ENCODE measurements around the gene LRRC28. TPM values are rescaled to one million over a fixed set of nuclear protein-coding genes. Genes with fewer than 3 reads are reported as not detected.

The LRRC28 gene
- total RNA-seq, 1 donor from 2014 or later = 23.8 TPM

DNA sequence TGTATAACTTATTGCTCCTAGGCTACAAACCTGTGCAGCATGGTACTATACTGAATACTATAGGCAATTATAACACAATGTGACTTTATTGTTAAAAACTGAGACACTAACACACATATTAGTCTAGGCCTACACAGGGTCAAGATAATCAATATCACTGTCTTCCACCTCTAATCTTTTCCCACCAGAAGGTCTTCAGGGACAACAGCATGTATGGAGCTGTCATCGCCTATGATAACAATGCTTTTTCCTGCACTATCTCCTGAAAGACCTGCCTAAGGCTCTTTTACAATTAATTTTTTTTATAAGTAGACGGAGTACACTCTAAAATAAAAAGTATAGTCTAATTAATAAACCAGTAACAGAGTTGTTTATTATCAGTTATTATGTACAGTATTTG, 60.9 kb downstream of the LRRC28 start:
- no peaks in the 10 kb centered on the region for H3K27me3 ChIP-seq
- intact Hi-C loops (cut with DNase I) = no loop called here
- H3K4me1 ChIP-seq = no peaks in the 10 kb centered on the region
- H3K36me3 ChIP-seq = no peaks in the 10 kb centered on the region
- no peak overlapping the region for H3K4me3 ChIP-seq
- DNase-seq (ENCODE audit: extremely low spot score in 2 of 2) = no peak
- TF ChIP-seq, protein P1, sequence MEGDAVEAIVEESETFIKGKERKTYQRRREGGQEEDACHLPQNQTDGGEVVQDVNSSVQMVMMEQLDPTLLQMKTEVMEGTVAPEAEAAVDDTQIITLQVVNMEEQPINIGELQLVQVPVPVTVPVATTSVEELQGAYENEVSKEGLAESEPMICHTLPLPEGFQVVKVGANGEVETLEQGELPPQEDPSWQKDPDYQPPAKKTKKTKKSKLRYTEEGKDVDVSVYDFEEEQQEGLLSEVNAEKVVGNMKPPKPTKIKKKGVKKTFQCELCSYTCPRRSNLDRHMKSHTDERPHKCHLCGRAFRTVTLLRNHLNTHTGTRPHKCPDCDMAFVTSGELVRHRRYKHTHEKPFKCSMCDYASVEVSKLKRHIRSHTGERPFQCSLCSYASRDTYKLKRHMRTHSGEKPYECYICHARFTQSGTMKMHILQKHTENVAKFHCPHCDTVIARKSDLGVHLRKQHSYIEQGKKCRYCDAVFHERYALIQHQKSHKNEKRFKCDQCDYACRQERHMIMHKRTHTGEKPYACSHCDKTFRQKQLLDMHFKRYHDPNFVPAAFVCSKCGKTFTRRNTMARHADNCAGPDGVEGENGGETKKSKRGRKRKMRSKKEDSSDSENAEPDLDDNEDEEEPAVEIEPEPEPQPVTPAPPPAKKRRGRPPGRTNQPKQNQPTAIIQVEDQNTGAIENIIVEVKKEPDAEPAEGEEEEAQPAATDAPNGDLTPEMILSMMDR (IDR thresholded peaks at IDR 0.05) = no peak
- TF ChIP-seq POLR2AphosphoS5 (IDR thresholded peaks at IDR 0.05; ENCODE audit: insufficient read depth in 1 of 2, low read depth in 1 of 2) (no peak), POLR2A (IDR thresholded peaks at IDR 0.05) (no peak)
- H3K27ac ChIP-seq = no peak overlapping the region
- H3K9me3 ChIP-seq = no peaks in the 10 kb centered on the region

DNA sequence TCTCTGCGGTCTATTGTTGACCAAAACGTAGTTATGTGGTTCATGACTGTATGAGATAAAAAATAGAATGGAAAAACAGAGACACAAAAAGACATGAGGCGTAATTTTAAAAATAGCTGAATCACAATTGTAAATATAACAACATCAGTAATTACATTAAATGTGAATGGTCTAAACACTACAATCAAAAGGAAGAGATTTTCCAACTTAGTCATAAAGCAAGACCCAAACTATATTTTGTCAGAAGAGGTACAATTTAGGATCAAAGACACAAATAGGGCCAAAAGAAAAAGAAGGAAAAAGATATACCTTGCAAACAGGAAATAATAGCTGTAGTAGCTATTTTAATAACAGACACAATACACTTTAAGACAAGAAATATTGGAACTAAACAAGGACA, 61.5 kb downstream of the LRRC28 start:
- no peak for DNase-seq (ENCODE audit: extremely low spot score in 2 of 2)
- no peaks in the 10 kb centered on the region for H3K27me3 ChIP-seq
- TF ChIP-seq POLR2A (IDR thresholded peaks at IDR 0.05) (no peak), POLR2AphosphoS5 (IDR thresholded peaks at IDR 0.05; ENCODE audit: insufficient read depth in 1 of 2, low read depth in 1 of 2) (no peak)
- TF ChIP-seq, protein P1 (IDR thresholded peaks at IDR 0.05) = no peak
- H3K27ac ChIP-seq = no peak overlapping the region
- no peak overlapping the region for H3K4me3 ChIP-seq
- intact Hi-C loops (cut with DNase I) = no loop called here
- H3K36me3 ChIP-seq = no peaks in the 10 kb centered on the region
- H3K9me3 ChIP-seq = no peaks in the 10 kb centered on the region
- H3K4me1 ChIP-seq = no peaks in the 10 kb centered on the region

DNA sequence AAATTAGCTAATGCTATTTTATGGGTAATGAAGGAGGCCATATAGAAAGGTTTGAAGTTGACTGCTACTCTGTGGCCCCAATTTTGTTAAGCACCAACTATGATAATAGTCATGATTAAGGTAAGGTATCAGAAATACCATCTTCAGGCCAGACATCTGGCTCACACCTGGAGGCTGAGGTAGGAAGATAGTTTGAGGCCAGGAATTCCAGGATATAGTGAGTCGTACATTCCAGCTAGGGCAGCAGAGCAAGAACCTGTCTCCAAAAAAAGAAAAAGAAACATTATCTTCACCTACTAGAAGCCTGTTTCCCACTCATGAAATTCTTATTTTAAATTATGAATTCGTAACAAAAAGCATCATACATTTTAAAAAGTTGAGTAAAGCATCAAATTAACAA, 64.4 kb downstream of the LRRC28 start:
- Histone ChIP-seq H3K27me3 (no peaks in the 10 kb centered on the region), H3K36me3 (no peaks in the 10 kb centered on the region), H3K9me3 (no peaks in the 10 kb centered on the region), H3K27ac (no peak overlapping the region), H3K4me3 (no peak overlapping the region), H3K4me1 (no peaks in the 10 kb centered on the region)
- intact Hi-C loops (cut with DNase I) = no loop called here
- no peak for DNase-seq (ENCODE audit: extremely low spot score in 2 of 2)
- TF ChIP-seq POLR2A (IDR thresholded peaks at IDR 0.05) (no peak), POLR2AphosphoS5 (IDR thresholded peaks at IDR 0.05; ENCODE audit: insufficient read depth in 1 of 2, low read depth in 1 of 2) (no peak)
- TF ChIP-seq, protein P1 (IDR thresholded peaks at IDR 0.05) = no peak

DNA sequence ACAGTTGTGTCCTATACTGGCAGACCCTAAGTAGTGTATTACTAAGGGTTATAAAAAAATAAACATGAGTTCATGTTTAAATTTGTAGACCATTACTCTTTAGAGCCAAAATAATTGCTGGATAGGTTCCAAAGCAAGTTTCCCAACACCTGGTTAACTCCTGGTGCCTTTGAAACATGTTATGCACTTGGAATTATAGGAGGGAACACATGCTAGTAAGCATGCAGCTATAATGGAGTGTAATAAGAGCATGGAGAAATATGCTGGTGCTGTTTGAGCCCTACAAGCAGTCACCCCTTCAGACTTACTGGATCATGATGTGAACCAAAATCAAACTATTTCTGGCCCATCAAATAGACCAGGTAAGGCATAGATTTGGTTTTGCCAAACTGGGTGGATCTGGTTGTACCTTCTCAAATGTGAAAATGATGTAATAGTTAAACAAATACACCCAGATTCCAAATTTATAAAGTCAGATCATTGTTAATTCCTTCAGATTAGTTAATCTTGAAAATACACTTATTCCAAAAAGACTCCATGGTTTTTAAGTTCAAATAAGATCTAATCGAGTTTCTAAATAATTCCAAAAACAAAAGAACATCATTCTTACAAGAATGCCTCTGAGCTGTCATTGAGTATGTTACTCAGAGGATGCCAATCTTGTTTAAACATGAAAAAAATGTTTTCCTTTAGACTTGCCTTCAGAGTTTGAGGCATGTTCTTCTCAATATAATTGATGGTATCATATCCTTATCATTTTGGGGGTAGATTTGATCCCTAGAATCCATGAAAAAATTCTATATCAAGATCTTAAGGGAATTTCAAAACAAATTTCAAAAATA, 69.3 kb downstream of the LRRC28 start:
- TF ChIP-seq POLR2AphosphoS5 (IDR thresholded peaks at IDR 0.05; ENCODE audit: insufficient read depth in 1 of 2, low read depth in 1 of 2) (no peak), POLR2A (IDR thresholded peaks at IDR 0.05) (no peak)
- TF ChIP-seq, protein P1 (IDR thresholded peaks at IDR 0.05) = no peak
- Histone ChIP-seq H3K36me3 (no peaks in the 10 kb centered on the region), H3K27ac (no peak overlapping the region), H3K9me3 (no peaks in the 10 kb centered on the region), H3K4me3 (no peak overlapping the region), H3K27me3 (no peaks in the 10 kb centered on the region), H3K4me1 (peaks cover 9% of the 10 kb centered on the region)
- intact Hi-C loops (cut with DNase I) = no loop called here
- no peak for DNase-seq (ENCODE audit: extremely low spot score in 2 of 2)

DNA sequence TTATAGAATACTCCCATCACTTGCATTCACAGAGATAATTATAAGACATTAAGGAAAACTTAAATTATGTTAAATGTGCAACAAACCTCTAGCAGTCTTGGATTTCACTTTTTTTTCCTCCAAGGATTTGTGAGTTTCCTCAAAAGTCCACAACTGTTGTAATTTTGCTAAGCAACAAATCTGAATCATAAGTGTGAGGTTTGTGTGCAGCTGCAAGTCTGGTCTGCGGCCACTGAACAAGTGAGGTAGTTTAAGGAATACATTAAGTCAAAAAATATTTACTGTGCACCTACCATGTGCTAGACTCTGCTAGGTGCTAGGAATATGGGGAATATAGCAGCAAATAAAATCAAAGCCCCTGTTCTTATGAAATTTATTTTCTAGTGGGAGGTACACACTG, 70.2 kb downstream of the LRRC28 start:
- Histone ChIP-seq H3K36me3 (no peaks in the 10 kb centered on the region), H3K4me3 (no peak overlapping the region), H3K27me3 (no peaks in the 10 kb centered on the region), H3K4me1 (peaks cover 9% of the 10 kb centered on the region), H3K9me3 (no peaks in the 10 kb centered on the region), H3K27ac (no peak overlapping the region)
- no peak for DNase-seq (ENCODE audit: extremely low spot score in 2 of 2)
- TF ChIP-seq POLR2A (IDR thresholded peaks at IDR 0.05) (no peak), POLR2AphosphoS5 (IDR thresholded peaks at IDR 0.05; ENCODE audit: insufficient read depth in 1 of 2, low read depth in 1 of 2) (no peak)
- TF ChIP-seq, protein P1 (IDR thresholded peaks at IDR 0.05) = no peak
- intact Hi-C loops (cut with DNase I) = no loop called here
